ENCODE measurements around the gene FAM117B.

DNA sequence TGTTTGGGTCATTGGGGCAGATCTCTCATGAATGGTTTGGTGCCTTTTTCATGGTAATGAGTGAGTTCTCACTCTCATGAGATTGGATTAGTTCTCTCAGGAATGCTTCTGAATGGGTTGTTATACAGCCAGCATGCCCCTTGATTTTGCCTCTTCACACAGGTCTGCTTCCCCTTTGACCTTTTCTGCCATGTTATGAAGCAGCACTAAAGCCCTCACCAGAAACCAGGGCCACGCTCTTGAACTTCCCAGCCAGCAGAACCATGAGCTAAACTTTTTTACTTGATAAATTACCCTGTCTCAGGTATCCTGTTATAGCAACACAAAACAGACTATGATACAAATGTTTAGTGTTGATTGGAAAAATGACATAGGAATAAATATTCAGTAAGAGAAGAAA lies 179.5 kb downstream of the FAM117B start:
- TF ChIP-seq, protein P1, sequence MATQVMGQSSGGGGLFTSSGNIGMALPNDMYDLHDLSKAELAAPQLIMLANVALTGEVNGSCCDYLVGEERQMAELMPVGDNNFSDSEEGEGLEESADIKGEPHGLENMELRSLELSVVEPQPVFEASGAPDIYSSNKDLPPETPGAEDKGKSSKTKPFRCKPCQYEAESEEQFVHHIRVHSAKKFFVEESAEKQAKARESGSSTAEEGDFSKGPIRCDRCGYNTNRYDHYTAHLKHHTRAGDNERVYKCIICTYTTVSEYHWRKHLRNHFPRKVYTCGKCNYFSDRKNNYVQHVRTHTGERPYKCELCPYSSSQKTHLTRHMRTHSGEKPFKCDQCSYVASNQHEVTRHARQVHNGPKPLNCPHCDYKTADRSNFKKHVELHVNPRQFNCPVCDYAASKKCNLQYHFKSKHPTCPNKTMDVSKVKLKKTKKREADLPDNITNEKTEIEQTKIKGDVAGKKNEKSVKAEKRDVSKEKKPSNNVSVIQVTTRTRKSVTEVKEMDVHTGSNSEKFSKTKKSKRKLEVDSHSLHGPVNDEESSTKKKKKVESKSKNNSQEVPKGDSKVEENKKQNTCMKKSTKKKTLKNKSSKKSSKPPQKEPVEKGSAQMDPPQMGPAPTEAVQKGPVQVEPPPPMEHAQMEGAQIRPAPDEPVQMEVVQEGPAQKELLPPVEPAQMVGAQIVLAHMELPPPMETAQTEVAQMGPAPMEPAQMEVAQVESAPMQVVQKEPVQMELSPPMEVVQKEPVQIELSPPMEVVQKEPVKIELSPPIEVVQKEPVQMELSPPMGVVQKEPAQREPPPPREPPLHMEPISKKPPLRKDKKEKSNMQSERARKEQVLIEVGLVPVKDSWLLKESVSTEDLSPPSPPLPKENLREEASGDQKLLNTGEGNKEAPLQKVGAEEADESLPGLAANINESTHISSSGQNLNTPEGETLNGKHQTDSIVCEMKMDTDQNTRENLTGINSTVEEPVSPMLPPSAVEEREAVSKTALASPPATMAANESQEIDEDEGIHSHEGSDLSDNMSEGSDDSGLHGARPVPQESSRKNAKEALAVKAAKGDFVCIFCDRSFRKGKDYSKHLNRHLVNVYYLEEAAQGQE (IDR thresholded peaks at IDR 0.05; ENCODE audit: insufficient read depth in 1 of 2, low read depth in 2 of 2, low read length in 2 of 2): no peak
- TF ChIP-seq SIN3A (IDR thresholded peaks at IDR 0.05; ENCODE audit: borderline replicate concordance, insufficient read depth, low read length): no peak

All from PFSK-1 (cell line).